MM.1S (cell line): ENCODE data around the gene RNF222.

Experiments used
- DNase-seq: peaks from one replicate; pipeline ENCODE4 v3.0.0-alpha.2; 2015
- H2AFZ ChIP-seq: fragments of 300-600 bp; sonication (generic); 2 replicates; pipeline ENCODE4 v1.6.0; 2016; ENCODE audit warnings: antibody characterized with exemption, low read length
- H3F3A ChIP-seq: fragments of 300-600 bp; sonication (generic); 2 replicates; pipeline ENCODE4 v1.6.1; 2016; ENCODE audit warnings: mild to moderate bottlenecking, antibody characterized with exemption, low read length, moderate library complexity, mixed read lengths; ENCODE audit not compliant: insufficient read depth
- H3K27ac ChIP-seq: fragments of 300-600 bp; sonication (generic); 2 replicates; pipeline ENCODE4 v1.5.1; 2016; ENCODE audit warnings: mild to moderate bottlenecking, low read length
- H3K27me3 ChIP-seq: fragments of 300-600 bp; sonication (generic); replicated peaks from 2 replicates; pipeline ENCODE4 v1.6.0; 2016; ENCODE audit warnings: low read length; ENCODE audit not compliant: insufficient read depth
- H3K36me3 ChIP-seq: fragments of 300-600 bp; sonication (generic); replicated peaks from 2 replicates; pipeline ENCODE4 v1.6.1; 2016; ENCODE audit warnings: mild to moderate bottlenecking, low read length, mixed read lengths; ENCODE audit not compliant: insufficient read depth
- H3K4me1 ChIP-seq: fragments of 300-600 bp; sonication (generic); 2 replicates; pipeline ENCODE4 v1.6.1; 2016; ENCODE audit warnings: low read length, mixed read lengths
- H3K4me2 ChIP-seq: fragments of 300-600 bp; sonication (generic); 2 replicates; pipeline ENCODE4 v1.6.0; 2016; ENCODE audit warnings: low read depth, low read length
- H3K4me3 ChIP-seq: fragments of 300-600 bp; sonication (generic); 2 replicates; pipeline ENCODE4 v1.5.1; 2016; ENCODE audit warnings: low read length, mixed read lengths
- H3K79me2 ChIP-seq: fragments of 300-600 bp; sonication (generic); 2 replicates; pipeline ENCODE4 v1.6.1; 2016; ENCODE audit warnings: mixed run types, low read length, mixed read lengths
- H3K9ac ChIP-seq: fragments of 300-600 bp; sonication (generic); 2 replicates; pipeline ENCODE4 v1.6.1; 2016; ENCODE audit warnings: low read length, mixed read lengths
- H3K9me2 ChIP-seq: fragments of 300-600 bp; sonication (generic); replicated peaks from 2 replicates; pipeline ENCODE4 v1.6.1; 2016; ENCODE audit warnings: mild to moderate bottlenecking, low read length, mixed read lengths; ENCODE audit not compliant: insufficient read depth
- H3K9me3 ChIP-seq: fragments of 300-600 bp; sonication (generic); replicated peaks from 2 replicates; pipeline ENCODE4 v1.6.1; 2016; ENCODE audit warnings: mild to moderate bottlenecking, low read length, mixed read lengths; ENCODE audit not compliant: insufficient read depth
- H4K20me1 ChIP-seq: fragments of 300-600 bp; sonication (generic); 2 replicates; pipeline ENCODE4 v1.6.1; 2016; ENCODE audit warnings: mild to moderate bottlenecking, low read length, moderate library complexity, mixed read lengths; ENCODE audit not compliant: insufficient read depth
- CTCF ChIP-seq: fragments of 300-600 bp; sonication (generic); IDR thresholded peaks from 2 replicates; pipeline ENCODE4 v1.5.1; 2016; ENCODE audit warnings: antibody characterized with exemption, low read length, mixed read lengths
- EZH2 ChIP-seq: fragments of 300-600 bp; sonication (generic); optimal IDR thresholded peaks from 2 replicates; pipeline ENCODE3; 2017; ENCODE audit warnings: low read depth, mild to moderate bottlenecking, antibody characterized with exemption, low read length, mixed read lengths
- EZH2phosphoT487 ChIP-seq: fragments of 300-600 bp; sonication (generic); IDR thresholded peaks from 2 replicates; pipeline ENCODE4 v1.6.1; 2018; ENCODE audit warnings: antibody characterized with exemption, low read length

RNF222 gene

GRCh38 chr17:8368193-8368592 lies 29.4 kb downstream of the RNF222 start:
- Histone ChIP-seq H3K27ac (no peak overlapping the region), H3F3A (peaks cover 14% of the 10 kb centered on the region), H3K9me2 (no peaks in the 10 kb centered on the region), H3K4me3 (no peak overlapping the region), H3K79me2 (no peaks in the 10 kb centered on the region), H3K4me1 (peaks cover 15% of the 10 kb centered on the region), H3K9ac (no peak overlapping the region), H2AFZ (no peak overlapping the region), H3K9me3 (no peaks in the 10 kb centered on the region), H3K36me3 (0 out of 2 replicates have a peak, but pooled peaks cover 3% of the 10 kb centered on the region), H4K20me1 (no peaks in the 10 kb centered on the region), H3K4me2 (no peak overlapping the region), H3K27me3 (no peaks in the 10 kb centered on the region)
- no peak for DNase-seq
- TF ChIP-seq EZH2 (no peak), CTCF (no peak), EZH2phosphoT487 (no peak)

GRCh38 chr17:8366231-8366630 lies 31.4 kb downstream of the RNF222 start:
- Histone ChIP-seq H3K4me3 (no peak overlapping the region), H3K9me3 (no peaks in the 10 kb centered on the region), H3K9ac (no peak overlapping the region), H2AFZ (no peak overlapping the region), H3K27ac (no peak overlapping the region), H3K9me2 (no peaks in the 10 kb centered on the region), H3F3A (no peaks in the 10 kb centered on the region), H3K27me3 (no peaks in the 10 kb centered on the region), H3K36me3 (0 out of 2 replicates have a peak, but pooled peaks cover 3% of the 10 kb centered on the region), H3K4me1 (no peaks in the 10 kb centered on the region), H3K79me2 (no peaks in the 10 kb centered on the region), H3K4me2 (no peak overlapping the region), H4K20me1 (no peaks in the 10 kb centered on the region)
- no peak for TF ChIP-seq EZH2
- TF ChIP-seq EZH2phosphoT487, result no peak
- TF ChIP-seq CTCF, result no peak
- no peak for DNase-seq

GRCh38 chr17:8365143-8365542 lies 32.5 kb downstream of the RNF222 start:
- no peak overlapping the region for H2AFZ ChIP-seq
- no peaks in the 10 kb centered on the region for H3K4me1 ChIP-seq
- no peaks in the 10 kb centered on the region for H3K9me2 ChIP-seq
- H3K79me2 ChIP-seq, result no peaks in the 10 kb centered on the region
- H3K27me3 ChIP-seq, result no peaks in the 10 kb centered on the region
- H3K9me3 ChIP-seq, result no peaks in the 10 kb centered on the region
- H3K27ac ChIP-seq, result no peak overlapping the region
- no peak overlapping the region for H3K9ac ChIP-seq
- no peaks in the 10 kb centered on the region for H4K20me1 ChIP-seq
- no peak overlapping the region for H3K4me2 ChIP-seq
- 0 out of 2 replicates have a peak, but pooled peaks cover 3% of the 10 kb centered on the region for H3K36me3 ChIP-seq
- no peak overlapping the region for H3K4me3 ChIP-seq
- no peak for DNase-seq
- no peaks in the 10 kb centered on the region for H3F3A ChIP-seq
- TF ChIP-seq EZH2phosphoT487, result no peak
- no peak for TF ChIP-seq CTCF
- TF ChIP-seq EZH2, result no peak
